ENCODE data around the gene APOBEC3C.

Gene APOBEC3C

DNA sequence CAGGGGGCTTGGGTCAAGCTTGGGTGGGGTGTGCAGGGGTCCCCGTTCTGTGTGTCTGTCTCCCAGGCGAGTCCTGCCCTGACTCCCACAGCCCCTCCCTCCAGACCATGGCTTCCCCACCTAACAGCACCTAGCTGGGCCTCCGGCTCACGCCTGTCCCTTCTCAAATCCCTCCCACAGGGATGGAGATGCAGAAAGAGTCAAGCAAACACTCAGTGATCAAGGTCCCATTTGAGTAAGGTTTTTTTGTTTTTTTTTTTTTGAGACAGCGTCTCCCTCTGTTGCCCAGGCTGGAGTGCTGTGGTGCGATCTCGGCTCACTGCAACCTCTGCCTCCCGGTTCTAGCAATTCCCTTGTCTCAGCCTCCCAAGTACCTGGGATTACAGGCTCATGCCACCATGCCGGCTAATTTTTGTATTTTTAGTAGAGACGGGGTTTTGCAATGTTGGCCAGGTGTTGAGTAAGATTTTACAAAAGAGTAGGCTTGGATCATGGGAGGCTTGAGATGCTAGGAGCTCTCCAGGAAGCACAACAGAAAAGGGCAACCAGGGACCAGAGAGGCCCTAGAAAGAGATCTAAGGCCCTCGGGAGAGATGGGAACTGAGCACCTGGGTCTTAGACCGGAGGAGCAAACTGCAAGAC, 12.6 kb downstream of the APOBEC3C start:
- TF ChIP-seq POLR2AphosphoS5 (IDR thresholded peaks at IDR 0.05; ENCODE audit: low read depth) (no peak), SPI1 (IDR thresholded peaks at IDR 0.05; ENCODE audit: borderline replicate concordance, low read depth) (no peak), GABPA (IDR thresholded peaks at IDR 0.05; ENCODE audit: low read depth) (no peak)
- TF ChIP-seq, protein P1, sequence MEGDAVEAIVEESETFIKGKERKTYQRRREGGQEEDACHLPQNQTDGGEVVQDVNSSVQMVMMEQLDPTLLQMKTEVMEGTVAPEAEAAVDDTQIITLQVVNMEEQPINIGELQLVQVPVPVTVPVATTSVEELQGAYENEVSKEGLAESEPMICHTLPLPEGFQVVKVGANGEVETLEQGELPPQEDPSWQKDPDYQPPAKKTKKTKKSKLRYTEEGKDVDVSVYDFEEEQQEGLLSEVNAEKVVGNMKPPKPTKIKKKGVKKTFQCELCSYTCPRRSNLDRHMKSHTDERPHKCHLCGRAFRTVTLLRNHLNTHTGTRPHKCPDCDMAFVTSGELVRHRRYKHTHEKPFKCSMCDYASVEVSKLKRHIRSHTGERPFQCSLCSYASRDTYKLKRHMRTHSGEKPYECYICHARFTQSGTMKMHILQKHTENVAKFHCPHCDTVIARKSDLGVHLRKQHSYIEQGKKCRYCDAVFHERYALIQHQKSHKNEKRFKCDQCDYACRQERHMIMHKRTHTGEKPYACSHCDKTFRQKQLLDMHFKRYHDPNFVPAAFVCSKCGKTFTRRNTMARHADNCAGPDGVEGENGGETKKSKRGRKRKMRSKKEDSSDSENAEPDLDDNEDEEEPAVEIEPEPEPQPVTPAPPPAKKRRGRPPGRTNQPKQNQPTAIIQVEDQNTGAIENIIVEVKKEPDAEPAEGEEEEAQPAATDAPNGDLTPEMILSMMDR (IDR thresholded peaks at IDR 0.05; ENCODE audit: insufficient read depth, low read length), result no peak
- TF ChIP-seq, protein P2, sequence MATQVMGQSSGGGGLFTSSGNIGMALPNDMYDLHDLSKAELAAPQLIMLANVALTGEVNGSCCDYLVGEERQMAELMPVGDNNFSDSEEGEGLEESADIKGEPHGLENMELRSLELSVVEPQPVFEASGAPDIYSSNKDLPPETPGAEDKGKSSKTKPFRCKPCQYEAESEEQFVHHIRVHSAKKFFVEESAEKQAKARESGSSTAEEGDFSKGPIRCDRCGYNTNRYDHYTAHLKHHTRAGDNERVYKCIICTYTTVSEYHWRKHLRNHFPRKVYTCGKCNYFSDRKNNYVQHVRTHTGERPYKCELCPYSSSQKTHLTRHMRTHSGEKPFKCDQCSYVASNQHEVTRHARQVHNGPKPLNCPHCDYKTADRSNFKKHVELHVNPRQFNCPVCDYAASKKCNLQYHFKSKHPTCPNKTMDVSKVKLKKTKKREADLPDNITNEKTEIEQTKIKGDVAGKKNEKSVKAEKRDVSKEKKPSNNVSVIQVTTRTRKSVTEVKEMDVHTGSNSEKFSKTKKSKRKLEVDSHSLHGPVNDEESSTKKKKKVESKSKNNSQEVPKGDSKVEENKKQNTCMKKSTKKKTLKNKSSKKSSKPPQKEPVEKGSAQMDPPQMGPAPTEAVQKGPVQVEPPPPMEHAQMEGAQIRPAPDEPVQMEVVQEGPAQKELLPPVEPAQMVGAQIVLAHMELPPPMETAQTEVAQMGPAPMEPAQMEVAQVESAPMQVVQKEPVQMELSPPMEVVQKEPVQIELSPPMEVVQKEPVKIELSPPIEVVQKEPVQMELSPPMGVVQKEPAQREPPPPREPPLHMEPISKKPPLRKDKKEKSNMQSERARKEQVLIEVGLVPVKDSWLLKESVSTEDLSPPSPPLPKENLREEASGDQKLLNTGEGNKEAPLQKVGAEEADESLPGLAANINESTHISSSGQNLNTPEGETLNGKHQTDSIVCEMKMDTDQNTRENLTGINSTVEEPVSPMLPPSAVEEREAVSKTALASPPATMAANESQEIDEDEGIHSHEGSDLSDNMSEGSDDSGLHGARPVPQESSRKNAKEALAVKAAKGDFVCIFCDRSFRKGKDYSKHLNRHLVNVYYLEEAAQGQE (IDR thresholded peaks at IDR 0.05; ENCODE audit: insufficient replicate concordance, low read depth), result no peak

DNA sequence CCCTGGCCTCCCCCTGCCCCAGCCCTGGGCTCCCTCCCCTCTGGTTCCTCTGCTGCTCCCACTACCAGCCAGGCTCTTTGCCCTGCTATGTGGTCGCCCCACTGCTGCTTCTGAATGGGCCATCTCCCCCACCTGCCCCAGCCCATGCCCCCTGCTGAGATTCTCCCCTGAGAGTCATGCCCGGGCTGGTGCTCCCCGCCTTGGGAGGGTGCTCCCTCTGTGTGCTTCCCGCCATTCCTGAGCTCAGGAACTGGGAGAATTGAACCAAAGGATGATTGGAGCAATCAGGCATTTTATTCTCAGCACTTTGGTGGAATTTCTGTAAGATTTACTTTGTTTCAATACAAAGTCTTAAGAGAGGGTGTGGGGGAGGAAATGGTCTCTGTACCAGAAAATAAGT, 13.7 kb downstream of the APOBEC3C start:
- DNase-seq (ENCODE audit: low read depth in 1 of 2, low spot score in 1 of 2), result no peak
- no peaks in the 10 kb centered on the region for H3K27me3 ChIP-seq (ENCODE audit: insufficient read depth, poor library complexity, severe bottlenecking)
- H3K27ac ChIP-seq (replicated peaks), result no peak overlapping the region
- TF ChIP-seq, protein P2 (IDR thresholded peaks at IDR 0.05; ENCODE audit: insufficient replicate concordance, low read depth), result no peak
- TF ChIP-seq SPI1 (IDR thresholded peaks at IDR 0.05; ENCODE audit: borderline replicate concordance, low read depth) (no peak), GABPA (IDR thresholded peaks at IDR 0.05; ENCODE audit: low read depth) (no peak), POLR2AphosphoS5 (IDR thresholded peaks at IDR 0.05; ENCODE audit: low read depth) (no peak)
- TF ChIP-seq, protein P1 (IDR thresholded peaks at IDR 0.05; ENCODE audit: insufficient read depth, low read length), result no peak
- no peak overlapping the region for H3K4me3 ChIP-seq (replicated peaks; ENCODE audit: insufficient read depth, low read length)

More for the DNA sequence above, 12.6 kb downstream of the APOBEC3C start:
- no peak overlapping the region for H3K4me3 ChIP-seq (replicated peaks; ENCODE audit: insufficient read depth, low read length)
- no peak for DNase-seq (ENCODE audit: low read depth in 1 of 2, low spot score in 1 of 2)
- no peak overlapping the region for H3K27ac ChIP-seq (replicated peaks)
- H3K27me3 ChIP-seq (ENCODE audit: insufficient read depth, poor library complexity, severe bottlenecking), result no peaks in the 10 kb centered on the region

- no peak for DNase-seq (ENCODE audit: low read depth in 1 of 2, low spot score in 1 of 2)
- Histone ChIP-seq H3K4me3 (replicated peaks; ENCODE audit: insufficient read depth, low read length) (no peak overlapping the region), H3K27me3 (ENCODE audit: insufficient read depth, poor library complexity, severe bottlenecking) (no peaks in the 10 kb centered on the region), H3K27ac (replicated peaks) (no peak overlapping the region)
- TF ChIP-seq, protein P1 (IDR thresholded peaks at IDR 0.05; ENCODE audit: insufficient read depth, low read length), result no peak
- TF ChIP-seq GABPA (IDR thresholded peaks at IDR 0.05; ENCODE audit: low read depth), result no peak
- no peak for TF ChIP-seq POLR2AphosphoS5 (IDR thresholded peaks at IDR 0.05; ENCODE audit: low read depth)
- TF ChIP-seq, protein P2 (IDR thresholded peaks at IDR 0.05; ENCODE audit: insufficient replicate concordance, low read depth), result no peak
- no peak for TF ChIP-seq SPI1 (IDR thresholded peaks at IDR 0.05; ENCODE audit: borderline replicate concordance, low read depth)
Measured at GRCh38 chr22:39028281-39028680, 14.2 kb downstream of the APOBEC3C start.

Data from HL-60 (cell line).